HEK293T (cell line): Measurements from ENCODE around the gene HAUS2.

ENCODE experiments used
- CTCF ChIA-PET: fragments of 350-600 bp; formaldehyde crosslinking; extraction: SDS; loops from one replicate; lab custom pipeline; 2021; ENCODE audit warnings: antibody characterized with exemption, inconsistent platforms; lab: Yijun Ruan, JAX
- POLR2A ChIA-PET: fragments of 350-600 bp; formaldehyde crosslinking; extraction: SDS; loops from one replicate; lab custom pipeline; 2020; ENCODE audit warnings: antibody characterized with exemption, inconsistent platforms; lab: Yijun Ruan, JAX
- DNase-seq: peaks from one replicate; pipeline ENCODE4 v3.0.0; 2012; ENCODE audit warnings: mixed read lengths; ENCODE audit errors: extremely low spot score
- ARNT ChIP-seq: fragments of 450-650 bp; IDR thresholded peaks from 2 replicates; pipeline ENCODE4 v1.6.1; 2017; ENCODE audit warnings: mild to moderate bottlenecking
- BHLHE40 ChIP-seq: fragments of 450-650 bp; IDR thresholded peaks from 2 replicates; pipeline ENCODE4 v1.6.1; 2016; ENCODE audit warnings: mild to moderate bottlenecking, moderate library complexity, borderline replicate concordance
- CTBP1 ChIP-seq: fragments of 450-650 bp; IDR thresholded peaks from 2 replicates; pipeline ENCODE4 v1.6.1; 2016; ENCODE audit warnings: borderline replicate concordance
- ELF4 ChIP-seq: fragments of 450-650 bp; IDR thresholded peaks from 2 replicates; pipeline ENCODE4 v1.6.1; 2017; ENCODE audit warnings: antibody characterized with exemption
- FOXA1 ChIP-seq: fragments of 450-650 bp; IDR thresholded peaks from 2 replicates; pipeline ENCODE4 v1.6.1; 2016; ENCODE audit warnings: mild to moderate bottlenecking
- FOXK2 ChIP-seq: fragments of 450-650 bp; IDR thresholded peaks from 2 replicates; pipeline ENCODE4 v1.6.1; 2016; ENCODE audit warnings: mild to moderate bottlenecking
- FOXM1 ChIP-seq: fragments of 450-650 bp; IDR thresholded peaks from 2 replicates; pipeline ENCODE4 v1.6.1; 2017; ENCODE audit warnings: mild to moderate bottlenecking, borderline replicate concordance
- HDGF ChIP-seq: fragments of 450-650 bp; IDR thresholded peaks from 2 replicates; pipeline ENCODE4 v1.6.1; 2017; ENCODE audit warnings: antibody characterized with exemption, borderline replicate concordance
- L3MBTL2 ChIP-seq: fragments of 450-650 bp; conservative IDR thresholded peaks from 2 replicates; pipeline ENCODE4 v1.6.1; 2016; ENCODE audit warnings: mild to moderate bottlenecking
- LEF1 ChIP-seq: fragments of 450-650 bp; IDR thresholded peaks from 2 replicates; pipeline ENCODE4 v1.6.1; 2017; ENCODE audit warnings: mild to moderate bottlenecking, borderline replicate concordance
- NFRKB ChIP-seq: fragments of 450-650 bp; IDR thresholded peaks from 2 replicates; pipeline ENCODE4 v1.6.1; 2016; ENCODE audit warnings: mild to moderate bottlenecking, moderate library complexity
- SP1 ChIP-seq: fragments of 450-650 bp; IDR thresholded peaks from 2 replicates; pipeline ENCODE4 v1.6.1; 2017
- SUZ12 ChIP-seq: fragments of 450-650 bp; IDR thresholded peaks from 2 replicates; pipeline ENCODE4 v1.6.1; 2016; ENCODE audit warnings: mild to moderate bottlenecking
- TARDBP ChIP-seq: fragments of 450-650 bp; IDR thresholded peaks from 2 replicates; pipeline ENCODE4 v1.6.1; 2016
- ZNF384 ChIP-seq: fragments of 450-650 bp; IDR thresholded peaks from 2 replicates; pipeline ENCODE4 v1.6.1; 2016
- TF ChIP-seq, protein P1 (sequence below): fragments of 450-650 bp; IDR thresholded peaks from 2 replicates; pipeline ENCODE4 v1.6.1; 2016

Gene HAUS2

DNA sequence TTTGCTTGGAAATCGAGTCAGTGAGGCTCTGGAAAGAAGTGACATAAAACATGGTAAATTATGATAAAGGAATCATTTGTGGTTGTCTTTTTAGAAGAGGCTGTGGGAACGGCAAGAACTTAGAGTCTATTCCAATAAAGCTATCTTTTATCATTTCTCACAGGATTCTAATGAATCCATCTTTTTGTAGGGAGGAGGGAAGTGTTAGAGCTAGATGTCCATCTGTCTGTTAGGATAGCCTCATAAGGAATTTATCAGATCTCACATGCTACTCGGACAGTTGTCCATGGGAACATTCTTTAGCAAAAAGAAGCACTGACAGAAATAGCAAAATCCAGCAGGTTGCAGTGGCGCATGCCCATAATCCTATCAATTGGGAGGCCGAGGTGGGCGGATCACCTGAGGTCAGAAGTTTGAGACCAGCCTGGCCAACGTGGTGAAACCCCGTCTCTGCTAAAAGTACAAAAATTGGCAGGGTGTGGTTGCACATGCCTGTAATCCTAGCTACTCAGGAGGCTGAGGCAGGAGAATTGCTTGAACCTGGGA, 63.8 kb downstream of the HAUS2 start:
- TF ChIP-seq FOXK2 (no peak), FOXA1 (no peak), ELF4 (no peak), FOXM1 (no peak), ARNT (no peak), L3MBTL2 (no peak), NFRKB (no peak), SUZ12 (no peak), LEF1 (no peak), SP1 (no peak), BHLHE40 (no peak), TARDBP (no peak), CTBP1 (no peak), ZNF384 (no peak), HDGF (no peak)
- TF ChIP-seq, protein P1, sequence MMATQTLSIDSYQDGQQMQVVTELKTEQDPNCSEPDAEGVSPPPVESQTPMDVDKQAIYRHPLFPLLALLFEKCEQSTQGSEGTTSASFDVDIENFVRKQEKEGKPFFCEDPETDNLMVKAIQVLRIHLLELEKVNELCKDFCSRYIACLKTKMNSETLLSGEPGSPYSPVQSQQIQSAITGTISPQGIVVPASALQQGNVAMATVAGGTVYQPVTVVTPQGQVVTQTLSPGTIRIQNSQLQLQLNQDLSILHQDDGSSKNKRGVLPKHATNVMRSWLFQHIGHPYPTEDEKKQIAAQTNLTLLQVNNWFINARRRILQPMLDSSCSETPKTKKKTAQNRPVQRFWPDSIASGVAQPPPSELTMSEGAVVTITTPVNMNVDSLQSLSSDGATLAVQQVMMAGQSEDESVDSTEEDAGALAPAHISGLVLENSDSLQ, result no peak
- ChIA-PET POLR2A (no interaction called here), CTCF (no interaction called here)
- DNase-seq, result no peak

DNA sequence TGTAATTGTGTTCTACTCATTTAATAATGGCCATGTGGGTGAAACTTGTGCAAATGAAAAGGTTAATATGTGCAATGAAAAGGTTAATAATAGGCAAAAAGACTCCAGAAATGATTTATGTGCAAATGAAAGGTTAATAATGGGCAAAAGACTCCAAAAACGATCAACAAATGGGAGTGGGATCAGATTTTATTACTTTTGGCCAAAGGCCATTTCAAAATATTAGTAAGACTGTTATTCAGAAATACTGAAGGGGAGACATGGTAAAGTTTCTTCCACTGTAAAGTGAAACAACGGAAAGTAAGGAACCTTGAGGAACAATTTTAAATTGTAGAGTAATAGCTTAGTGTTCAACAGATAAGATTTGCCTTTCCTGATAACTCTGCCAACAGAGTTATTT, 67.5 kb downstream of the HAUS2 start:
- ChIA-PET POLR2A (interaction anchor here (1.0 kb wide), 1 partner anchor 25 kb away, joined by 3 read pairs; no protein-coding TSS in a partner anchor), CTCF (no interaction called here)
- DNase-seq, result no peak
- TF ChIP-seq TARDBP (no peak), ELF4 (no peak), ARNT (no peak), NFRKB (no peak), ZNF384 (no peak), LEF1 (no peak), CTBP1 (no peak)
